Activated CD4-positive, alpha-beta T cell treated with anti-CD3 and anti-CD28 coated beads, Interleukin-2, amount 50 U/mL, for 16 hours (primary cell): Measurements from ENCODE around the gene ZNF77.
"Not testable (repeated sequence)": the region's sequence is repeated elsewhere in the genome, so short reads cannot be mapped to it uniquely, and the experiment has no call there.

ENCODE experiments used
- DNase-seq: peaks from one replicate; pipeline ENCODE4 v3.0.0-alpha.2; 2020

Gene ZNF77

GRCh38 chr19:2944775-2945574 is at the start of gene ZNF77:
ZNF77 (minus strand) TSS chr19:2944971; CDS start chr19:2944840, 131 bp downstream.
- peak; percentile 99 for DNase-seq

GRCh38 chr19:2993579-2993978 is 48.8 kb upstream of the ZNF77 start:
- DNase-seq = no peak

GRCh38 chr19:2992958-2993357 is 48.2 kb upstream of the ZNF77 start:
- DNase-seq = no peak

- DNase-seq = not testable (repeated sequence)
Measured at GRCh38 chr19:2992333-2992732, 47.6 kb upstream of the ZNF77 start.

- DNase-seq = no peak
Measured at GRCh38 chr19:2989236-2989946, 44.6 kb upstream of the ZNF77 start.

DNA sequence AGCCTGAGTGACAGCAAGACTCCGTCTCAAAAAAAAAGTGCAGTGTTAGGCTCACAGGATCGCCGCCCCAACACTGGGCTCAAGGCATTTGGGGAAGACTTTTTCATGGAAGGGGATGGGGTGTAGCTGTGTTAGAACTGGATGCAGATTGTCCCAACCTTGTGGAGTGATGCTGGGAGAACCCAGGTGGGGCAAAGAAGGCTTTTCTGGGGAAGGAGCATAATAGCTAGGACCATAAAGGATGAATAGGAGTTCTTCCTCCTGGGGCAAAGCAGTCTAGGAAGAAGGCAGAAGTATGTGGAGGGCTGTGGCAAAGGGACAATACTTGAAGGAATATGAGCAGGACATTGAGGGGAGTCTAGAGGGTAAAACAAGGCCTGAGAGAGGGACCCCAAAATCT is 43.8 kb upstream of the ZNF77 start:
- DNase-seq = no peak

DNA sequence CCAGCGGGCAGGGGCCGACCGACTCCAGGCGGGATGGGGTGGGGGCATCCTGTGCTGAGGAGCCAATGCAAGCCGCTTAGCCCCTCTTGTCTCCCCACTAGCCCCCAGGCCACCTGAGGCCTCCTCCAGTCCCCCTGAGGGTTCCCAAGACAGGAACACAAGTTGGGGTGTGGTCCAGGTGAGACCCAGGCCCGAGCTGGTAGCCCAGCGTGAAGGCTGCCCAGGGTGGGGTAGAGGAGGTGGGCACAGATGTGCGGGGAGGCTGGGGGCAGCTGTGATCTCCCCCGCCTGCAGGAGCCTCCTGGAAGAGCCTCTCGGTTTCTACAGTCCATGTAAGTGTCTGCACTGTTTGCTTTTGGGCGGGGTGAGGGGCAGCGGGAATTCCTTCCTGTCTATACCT is 43.0 kb upstream of the ZNF77 start:
- no peak for DNase-seq

- no peak for DNase-seq
Measured at GRCh38 chr19:2986951-2987524, 42.3 kb upstream of the ZNF77 start.

GRCh38 chr19:2984215-2984528 is 39.4 kb upstream of the ZNF77 start:
- DNase-seq = no peak

- DNase-seq = no peak
Measured at GRCh38 chr19:2983351-2984214, 38.8 kb upstream of the ZNF77 start.

- DNase-seq = no peak
Measured at GRCh38 chr19:2982983-2983350, 38.2 kb upstream of the ZNF77 start.

DNA sequence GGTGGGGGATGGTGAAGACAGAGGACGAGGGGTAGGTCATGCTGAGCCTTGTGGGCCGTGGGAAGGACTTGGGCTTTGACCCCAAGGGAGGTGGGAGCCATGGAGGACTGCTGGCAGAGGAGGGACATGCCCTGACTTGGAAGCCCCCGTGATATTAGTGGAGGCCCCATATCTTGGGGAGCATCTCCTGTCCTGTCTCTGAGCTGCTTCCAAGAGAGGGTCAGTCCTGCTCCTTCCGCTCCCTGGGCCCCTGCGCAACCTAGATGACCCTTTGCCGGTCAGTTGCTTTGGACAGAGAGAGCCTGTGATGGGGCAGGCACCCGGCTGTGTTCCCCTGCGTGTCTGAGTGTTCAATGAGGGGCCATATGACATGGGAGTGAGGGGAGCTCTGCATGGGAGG is 37.8 kb upstream of the ZNF77 start:
- DNase-seq = no peak

DNA sequence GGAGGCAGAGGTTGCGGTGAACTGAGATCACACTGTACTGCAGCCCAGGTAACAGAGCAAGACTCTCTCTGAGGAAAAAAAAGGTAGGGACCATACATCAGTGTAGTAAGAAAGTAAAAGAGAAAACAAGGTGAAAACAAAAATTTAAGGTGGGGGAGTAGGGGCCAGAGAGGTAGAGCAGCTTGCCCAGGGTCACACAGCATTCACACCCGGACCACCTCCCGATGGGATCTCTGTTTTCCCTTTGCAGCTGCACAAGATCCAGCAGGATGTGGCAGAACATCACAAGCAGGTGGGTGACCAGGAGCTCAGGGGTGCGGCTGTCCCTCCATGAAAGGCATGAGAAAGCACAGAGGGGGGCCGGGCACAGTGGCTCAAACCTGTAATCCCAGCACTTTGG is 37.1 kb upstream of the ZNF77 start:
- no peak for DNase-seq

DNA sequence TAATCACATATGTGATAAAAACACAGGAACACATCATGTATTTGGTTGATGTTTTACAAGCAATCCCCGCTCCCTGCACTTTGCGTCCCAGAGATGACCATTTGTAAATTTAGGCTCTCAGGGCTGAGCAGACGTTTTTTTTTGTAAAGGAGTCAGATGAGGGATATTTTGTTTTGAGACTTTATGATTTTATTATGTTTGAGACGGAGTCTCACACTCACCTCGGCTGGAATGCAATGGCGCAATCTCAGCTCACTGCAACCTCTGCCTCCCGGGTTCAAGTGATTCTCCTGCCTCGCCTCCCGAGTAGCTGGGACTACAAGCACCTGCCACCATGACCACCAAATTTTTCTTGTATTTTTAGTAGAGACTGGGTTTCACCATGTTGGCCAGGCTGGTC is 34.0 kb upstream of the ZNF77 start:
- DNase-seq = no peak

DNA sequence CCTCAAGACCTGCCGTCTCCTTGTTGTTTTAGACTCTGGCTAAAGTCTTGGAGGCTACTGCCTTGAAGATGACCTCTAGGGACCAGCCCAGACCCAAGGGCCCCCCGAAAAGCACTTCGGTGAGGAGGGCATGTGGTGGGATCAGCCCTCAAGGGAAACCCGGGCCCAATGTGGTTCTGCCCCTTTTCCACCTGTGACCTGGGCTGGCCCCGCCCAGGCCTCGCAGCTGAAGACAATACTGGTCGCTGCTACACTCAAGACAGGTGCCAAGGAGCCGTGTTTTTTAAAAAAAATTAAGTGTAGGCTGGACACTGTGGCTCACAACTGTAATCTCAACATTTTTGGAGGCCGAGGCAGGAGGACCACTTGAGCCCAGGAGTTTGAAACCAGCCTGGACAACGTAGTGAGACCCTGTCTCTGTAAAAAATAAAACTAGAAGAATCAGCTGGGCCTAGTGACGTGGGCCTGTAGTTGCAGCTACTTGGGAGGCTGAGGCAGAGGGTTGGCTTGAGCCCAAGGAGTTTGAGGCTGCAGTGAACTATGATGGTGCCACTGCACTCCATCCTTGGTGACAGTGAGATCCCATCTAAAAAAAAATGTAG is 33.5 kb upstream of the ZNF77 start:
- DNase-seq = no peak

- DNase-seq = no peak
Measured at GRCh38 chr19:2977746-2978138, 33.0 kb upstream of the ZNF77 start.

- peak; percentile 96 for DNase-seq
Measured at GRCh38 chr19:2977001-2977745, 32.4 kb upstream of the ZNF77 start, which contains the start of gene TLE6. TLE6 (plus strand) TSS chr19:2977564; CDS start chr19:2978234, 670 bp downstream.

GRCh38 chr19:2976609-2977000 is 31.8 kb upstream of the ZNF77 start:
- DNase-seq = no peak

DNA sequence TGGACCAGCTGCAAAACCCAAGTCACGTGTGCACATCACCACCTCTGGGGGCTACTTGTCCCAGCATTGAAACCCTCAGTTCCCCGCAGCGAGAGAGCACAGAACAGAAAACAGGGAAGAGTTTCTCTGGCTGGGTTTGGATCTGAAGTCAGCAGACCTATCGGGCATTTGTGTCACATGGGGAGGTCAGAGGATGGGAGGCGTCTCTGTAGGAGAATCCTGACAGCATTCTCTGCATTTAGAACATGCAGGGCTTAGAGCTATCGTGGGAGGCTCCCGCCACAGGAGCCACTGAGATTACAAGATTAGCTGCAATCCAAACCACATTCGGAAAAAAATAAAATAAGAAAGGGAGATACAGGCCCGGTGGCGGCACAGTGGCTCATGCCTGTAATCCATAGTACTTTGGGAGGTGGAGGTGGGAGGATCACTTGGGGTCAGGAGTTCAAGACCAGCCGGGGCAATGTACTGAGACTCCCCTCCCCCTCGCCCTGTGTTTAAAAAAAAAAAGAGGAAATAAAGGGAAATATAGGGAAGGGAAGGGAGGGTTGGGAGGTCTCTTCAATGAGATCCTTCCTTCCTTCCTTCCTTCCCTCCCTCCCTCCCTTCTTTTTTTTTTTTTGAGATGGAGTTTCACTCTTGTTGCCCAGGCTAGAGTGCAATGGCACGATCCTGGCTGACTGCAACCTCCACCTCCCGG is 29.7 kb upstream of the ZNF77 start:
- DNase-seq = no peak

DNA sequence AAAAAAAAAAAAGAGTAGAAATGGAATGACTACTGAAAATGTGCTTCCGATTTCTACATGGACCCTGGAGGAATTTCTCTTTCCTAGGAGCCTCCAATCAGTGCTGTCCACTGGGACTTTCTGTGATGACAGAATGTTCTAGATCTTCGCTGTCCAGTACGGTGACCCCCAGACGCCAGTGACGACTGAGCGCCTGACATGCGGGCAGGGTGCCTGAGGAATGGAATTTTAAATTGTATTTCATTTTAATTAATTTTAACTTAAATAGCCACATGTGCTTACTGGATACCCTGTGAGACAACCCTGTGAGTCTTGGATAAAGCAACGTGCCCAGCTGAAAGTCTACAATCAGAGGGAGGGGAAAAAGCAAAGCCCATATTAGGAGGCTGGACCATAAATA is 28.5 kb upstream of the ZNF77 start:
- DNase-seq = no peak

GRCh38 chr19:2970201-2970835 is 25.5 kb upstream of the ZNF77 start:
- no peak for DNase-seq
